IMR-90 (cell line): ENCODE results near the gene KDM8. TPM values are rescaled to one million over a fixed set of nuclear protein-coding genes. Genes with fewer than 3 reads are reported as not detected.

ENCODE experiments used
- ATAC-seq: fragments of 200-7000 bp; cut with Tn5 transposase; 2 replicates; pipeline ENCODE4 v1.9.1; 2020; ENCODE audit warnings: low read depth, mild to moderate bottlenecking, moderate library complexity
- BruUV-seq: library from RNA; stranded (reverse); fragments of 400-500 nt; replicated peaks from 2 replicates; lab custom pipeline; 2021; lab: Mats Ljungman, UMichigan
- CTCF ChIA-PET: fragments of 300-600 bp; formaldehyde crosslinking; extraction: SDS; loops from one replicate; lab custom pipeline; 2021; ENCODE audit warnings: antibody characterized with exemption; lab: Yijun Ruan, JAX
- POLR2A ChIA-PET: fragments of 300-600 bp; sonication (Branson Sonifier 250); formaldehyde crosslinking; loops from one replicate; lab custom pipeline; 2022; ENCODE audit warnings: antibody characterized with exemption; ENCODE audit not compliant: unreplicated experiment; lab: Charles Lee
- DNase-seq: peaks from one replicate; pipeline ENCODE4 v3.0.0; 2013
- H2AFZ ChIP-seq: replicated peaks from 2 replicates; pipeline ENCODE3; 2013; ENCODE audit warnings: low read length, mild to moderate bottlenecking; ENCODE audit not compliant: poor library complexity
- H2AK5ac ChIP-seq: 2 replicates; pipeline ENCODE4 v1.6.1; 2013; ENCODE audit warnings: low read depth, low read length, inconsistent platforms
- H2AK9ac ChIP-seq: replicated peaks from 2 replicates; pipeline ENCODE3; 2013; ENCODE audit warnings: mild to moderate bottlenecking, low read depth, low read length, moderate library complexity; ENCODE audit not compliant: poor library complexity
- H2BK120ac ChIP-seq: 2 replicates; pipeline ENCODE4 v1.6.1; 2013; ENCODE audit warnings: low read depth, low read length, inconsistent platforms
- H2BK15ac ChIP-seq: 3 replicates; pipeline ENCODE4 v1.6.1; 2013; ENCODE audit warnings: low read depth, low read length, inconsistent platforms
- H2BK20ac ChIP-seq: 2 replicates; pipeline ENCODE4 v1.6.1; 2013; ENCODE audit warnings: low read depth, mild to moderate bottlenecking, inconsistent platforms, low read length, moderate library complexity
- H2BK5ac ChIP-seq: 2 replicates; pipeline ENCODE4 v1.6.1; 2013; ENCODE audit warnings: mild to moderate bottlenecking, low read depth, low read length, inconsistent platforms; ENCODE audit not compliant: poor library complexity, severe bottlenecking
- H3K14ac ChIP-seq: replicated peaks from 2 replicates; pipeline ENCODE4 v1.6.1; 2013; ENCODE audit warnings: low read depth, low read length, inconsistent platforms
- H3K18ac ChIP-seq: 2 replicates; pipeline ENCODE4 v1.6.1; 2013; ENCODE audit warnings: low read depth, low read length, control low read depth
- H3K23ac ChIP-seq: 2 replicates; pipeline ENCODE4 v1.6.1; 2013; ENCODE audit warnings: low read depth, low read length, inconsistent platforms
- H3K27ac ChIP-seq: 2 replicates; pipeline ENCODE4 v1.5.1; 2013; ENCODE audit warnings: mild to moderate bottlenecking, control low read depth, low read length; ENCODE audit not compliant: insufficient read depth
- H3K27me3 ChIP-seq: 2 replicates; pipeline ENCODE4 v1.6.1; 2013; ENCODE audit warnings: low read length; ENCODE audit not compliant: control insufficient read depth, insufficient read depth
- H3K36me3 ChIP-seq: 2 replicates; pipeline ENCODE4 v1.6.1; 2013; ENCODE audit warnings: low read length, mixed read lengths; ENCODE audit not compliant: control insufficient read depth, insufficient read depth
- H3K4ac ChIP-seq: 2 replicates; pipeline ENCODE4 v1.6.1; 2013; ENCODE audit warnings: low read depth, low read length, inconsistent platforms
- H3K4me1 ChIP-seq: 2 replicates; pipeline ENCODE4 v1.6.1; 2013; ENCODE audit warnings: low read length, mixed read lengths; ENCODE audit not compliant: control insufficient read depth, insufficient read depth
- H3K4me2 ChIP-seq: 2 replicates; pipeline ENCODE4 v1.6.1; 2013; ENCODE audit warnings: low read depth, mild to moderate bottlenecking, control low read depth, low read length, moderate library complexity
- H3K4me3 ChIP-seq: 2 replicates; pipeline ENCODE4 v1.5.1; 2013; ENCODE audit warnings: low read depth, mild to moderate bottlenecking, control low read depth, low read length, moderate library complexity; ENCODE audit not compliant: insufficient read depth
- H3K56ac ChIP-seq: 2 replicates; pipeline ENCODE4 v1.6.1; 2013; ENCODE audit warnings: low read length, inconsistent platforms; ENCODE audit not compliant: insufficient read depth; ENCODE audit errors: extremely low read depth
- H3K79me1 ChIP-seq, 2 experiments: 2 replicates each; pipeline ENCODE4 v1.6.1; 2013; ENCODE audit warnings: low read length in 2 of 2, inconsistent platforms in 1 of 2, low read depth in 1 of 2
- H3K9ac ChIP-seq: 2 replicates; pipeline ENCODE4 v1.6.1; 2013; ENCODE audit warnings: low read depth, low read length, control low read depth
- H3K9me1 ChIP-seq: 2 replicates; pipeline ENCODE4 v1.6.1; 2013; ENCODE audit warnings: low read length, inconsistent platforms; ENCODE audit not compliant: insufficient read depth
- H3K9me3 ChIP-seq: 2 replicates; pipeline ENCODE4 v1.6.1; 2013; ENCODE audit warnings: low read length; ENCODE audit not compliant: control insufficient read depth, insufficient read depth
- H4K20me1 ChIP-seq: 2 replicates; pipeline ENCODE4 v1.6.1; 2013; ENCODE audit warnings: low read length, inconsistent platforms; ENCODE audit not compliant: insufficient read depth
- H4K5ac ChIP-seq: 2 replicates; pipeline ENCODE4 v1.6.1; 2013; ENCODE audit warnings: mild to moderate bottlenecking, low read depth, low read length, control low read depth
- H4K8ac ChIP-seq, 2 experiments: 2 replicates each; pipeline ENCODE4 v1.6.1; 2013; ENCODE audit warnings: low read depth in 2 of 2, low read length in 2 of 2, control low read depth in 1 of 2, inconsistent platforms in 1 of 2
- H4K91ac ChIP-seq: 2 replicates; pipeline ENCODE4 v1.6.1; 2013; ENCODE audit warnings: low read depth, low read length, inconsistent platforms; ENCODE audit not compliant: insufficient read depth
- BHLHE40 ChIP-seq: fragments of 150-350 bp; IDR thresholded peaks from 2 replicates; pipeline ENCODE4 v1.6.1; 2016; ENCODE audit warnings: mild to moderate bottlenecking, low read depth, low read length
- CHD1 ChIP-seq: IDR thresholded peaks from 2 replicates; pipeline ENCODE4 v1.6.1; 2012; ENCODE audit warnings: low read depth, low read length, improper control_type of control experiment
- FOS ChIP-seq: fragments of 150-350 bp; IDR thresholded peaks from 2 replicates; pipeline ENCODE4 v1.6.1; 2016; ENCODE audit warnings: low read depth, low read length
- MAFK ChIP-seq: IDR thresholded peaks from 2 replicates; pipeline ENCODE4 v1.6.1; 2012; ENCODE audit warnings: low read depth, low read length, improper control_type of control experiment
- MAZ ChIP-seq: IDR thresholded peaks from 2 replicates; pipeline ENCODE4 v1.6.1; 2012; ENCODE audit warnings: low read depth, mild to moderate bottlenecking, low read length, improper control_type of control experiment, moderate library complexity, borderline replicate concordance
- MXI1 ChIP-seq: IDR thresholded peaks from 2 replicates; pipeline ENCODE4 v1.6.1; 2012; ENCODE audit warnings: low read depth, mild to moderate bottlenecking, low read length, moderate library complexity, borderline replicate concordance
- NFE2L2 ChIP-seq: fragments of 150-350 bp; IDR thresholded peaks from 2 replicates; pipeline ENCODE4 v1.6.1; 2016; ENCODE audit warnings: low read depth, mild to moderate bottlenecking, low read length
- POLR2A ChIP-seq: IDR thresholded peaks from 2 replicates; pipeline ENCODE4 v1.6.1; 2012; ENCODE audit warnings: mild to moderate bottlenecking, low read depth, low read length
- RAD21 ChIP-seq: IDR thresholded peaks from 2 replicates; pipeline ENCODE4 v1.6.1; 2012; ENCODE audit warnings: low read length, improper control_type of control experiment
- RCOR1 ChIP-seq: IDR thresholded peaks from 2 replicates; pipeline ENCODE4 v1.6.1; 2012; ENCODE audit warnings: mild to moderate bottlenecking, low read length, improper control_type of control experiment; ENCODE audit not compliant: insufficient replicate concordance
- RFX5 ChIP-seq: IDR thresholded peaks from 2 replicates; pipeline ENCODE4 v1.8.0; 2012; ENCODE audit warnings: low read depth, mild to moderate bottlenecking, low read length, moderate library complexity
- SMC3 ChIP-seq: fragments of 150-350 bp; IDR thresholded peaks from 2 replicates; pipeline ENCODE4 v1.6.1; 2016; ENCODE audit warnings: low read depth, mild to moderate bottlenecking, antibody characterized with exemption, low read length, moderate library complexity
- WGBS, 2 experiments: methylation state at CpG; one replicate each; pipeline versions ENCODE4 v1.1.5 to v1.1.7; 2013; ENCODE audit warnings: missing lambda C conversion rate in 2 of 2; ENCODE audit not compliant: insufficient read length in 1 of 2; ENCODE audit errors: extremely low coverage in 2 of 2; 5-methylcytosine and 5-hydroxymethylcytosine counted together
- dilution Hi-C: fragments of 300-500 bp; cut with HindIII; formaldehyde crosslinking; loops from one replicate; pipeline ENCODE4 v1.14.3; 2018; ENCODE audit warnings: low sequenced_read_pairs; ENCODE audit not compliant: unreplicated experiment
- in situ Hi-C: fragments of 300-500 bp; cut with MboI; formaldehyde crosslinking; loops from 3 replicates; pipeline ENCODE4 v1.14.3; 2019; ENCODE audit warnings: low sequenced_read_pairs, inconsistent platforms, mixed read lengths
- intact Hi-C: fragments of 100-400 bp; cut with micrococcal nuclease; formaldehyde crosslinking; loops from 2 replicates; pipeline ENCODE4 v1.10.0; 2022
- polyA plus RNA-seq, 3 experiments: library from polyadenylated mRNA; depleted of rRNA; stranded (reverse); fragments of >200 nt; gene quantifications; 2 replicates each; pipeline ENCODE4 v1.2.3, GENCODE V29; 2012; ENCODE audit warnings: low replicate concordance in 1 of 3
- total RNA-seq: library from RNA; depleted of rRNA; stranded (reverse); fragments of >200 nt; gene quantifications from 2 replicates; pipeline ENCODE4 v1.2.3, GENCODE V29; 2012
- TF ChIP-seq, protein P1 (sequence below): fragments of 150-350 bp; IDR thresholded peaks from 2 replicates; pipeline ENCODE4 v1.6.1; 2017; ENCODE audit warnings: mild to moderate bottlenecking, antibody characterized with exemption, low read length, low read depth
- TF ChIP-seq, protein P2 (sequence below): fragments of 150-350 bp; IDR thresholded peaks from 2 replicates; pipeline ENCODE4 v1.6.1; 2016; ENCODE audit warnings: low read depth, mild to moderate bottlenecking, low read length, moderate library complexity, borderline replicate concordance

The KDM8 gene
- total and polyA plus RNA-seq, 2 of the 4 experiments (the other 2 are of a cell fraction): 3.2 to 3.8 TPM

DNA sequence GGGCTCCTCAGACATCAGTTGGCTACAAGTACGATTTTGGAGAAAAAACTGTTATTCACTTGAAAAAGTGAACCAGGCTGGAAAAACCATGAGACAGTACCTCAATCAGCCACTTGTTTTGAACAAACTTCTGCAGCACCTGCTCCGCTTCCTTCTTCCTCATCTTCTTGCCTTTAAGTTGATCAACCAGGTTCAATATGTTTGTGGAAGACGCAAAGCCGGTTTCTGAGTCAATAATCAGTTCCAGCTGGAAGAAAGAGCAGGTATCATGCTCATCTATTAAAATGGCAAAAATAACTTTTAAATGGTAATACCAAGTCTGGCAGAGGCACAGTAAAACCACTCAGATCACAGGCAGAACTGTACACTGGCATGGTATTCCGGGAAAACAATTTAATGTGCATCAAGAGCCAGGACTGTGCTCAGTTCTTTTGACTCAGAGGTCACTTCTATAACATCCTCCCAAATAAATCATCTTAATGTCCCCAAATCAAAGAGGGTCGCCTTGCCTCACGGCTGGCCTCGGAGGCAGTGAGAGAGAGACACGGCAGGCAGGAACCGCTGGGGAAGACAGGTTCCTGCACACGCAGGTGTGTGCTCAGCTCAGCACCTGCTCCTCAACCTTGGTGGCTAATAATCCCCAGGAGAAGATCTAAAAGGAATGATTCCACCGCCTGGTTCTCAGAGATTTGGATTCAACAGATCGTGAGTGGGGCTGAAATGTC, 29.7 kb downstream of the KDM8 start (continued):
- TF ChIP-seq, protein P1, sequence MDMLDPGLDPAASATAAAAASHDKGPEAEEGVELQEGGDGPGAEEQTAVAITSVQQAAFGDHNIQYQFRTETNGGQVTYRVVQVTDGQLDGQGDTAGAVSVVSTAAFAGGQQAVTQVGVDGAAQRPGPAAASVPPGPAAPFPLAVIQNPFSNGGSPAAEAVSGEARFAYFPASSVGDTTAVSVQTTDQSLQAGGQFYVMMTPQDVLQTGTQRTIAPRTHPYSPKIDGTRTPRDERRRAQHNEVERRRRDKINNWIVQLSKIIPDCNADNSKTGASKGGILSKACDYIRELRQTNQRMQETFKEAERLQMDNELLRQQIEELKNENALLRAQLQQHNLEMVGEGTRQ: no peak
- TF ChIP-seq POLR2A: no peak

DNA sequence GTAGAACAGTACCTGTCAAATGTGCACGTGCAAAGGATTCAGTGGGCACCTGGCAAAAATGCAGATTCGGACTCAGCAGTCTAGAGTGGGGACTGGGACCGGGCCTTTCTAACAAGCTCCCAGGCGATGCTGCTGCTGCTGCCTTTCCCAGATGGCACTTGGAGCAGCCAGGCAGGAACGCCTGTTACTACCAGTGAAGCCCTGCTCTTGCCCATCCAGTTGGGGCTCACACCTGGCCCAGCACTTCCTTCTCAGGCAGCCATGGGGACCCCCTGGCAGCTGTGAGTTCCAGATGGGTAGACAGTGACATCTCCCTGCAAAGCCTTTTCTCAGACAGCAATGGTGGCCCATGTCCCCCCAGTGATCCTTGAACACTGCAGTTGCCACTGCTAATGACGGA, 30.4 kb downstream of the KDM8 start:
- Histone ChIP-seq H3K9ac (no peak overlapping the region), H4K91ac (peak overlapping the region; percentile 91), H3K14ac (no peak overlapping the region), H3K36me3 (peaks cover 29% of the 10 kb centered on the region), H3K9me3 (no peaks in the 10 kb centered on the region), H2BK15ac (no peak overlapping the region), H3K4ac (no peak overlapping the region), H2AK9ac (no peak overlapping the region), H4K8ac (peak overlapping the region in 1 of 2 experiments; percentile 47; a peak in 2 of 4 replicates), H3K79me1 (peaks cover 5 to 41% of the 10 kb centered on the region in 2 experiments; a peak in 3 of 4 replicates), H2BK5ac (no peak overlapping the region), H3K27me3 (no peaks in the 10 kb centered on the region), H3K27ac (no peak overlapping the region), H2BK20ac (peak overlapping the region; percentile 68; the same call in 1 of the 2 replicates), H3K9me1 (peaks cover 18% of the 10 kb centered on the region), H3K23ac (no peak overlapping the region), H3K56ac (no peak overlapping the region), H2AK5ac (peak overlapping the region; percentile 25; the same call in 1 of the 2 replicates), H3K4me1 (peaks cover 17% of the 10 kb centered on the region), H4K5ac (no peak overlapping the region), H3K4me3 (no peak overlapping the region), H4K20me1 (no peaks in the 10 kb centered on the region), H2BK120ac (peak overlapping the region; percentile 86), H3K18ac (no peak overlapping the region), H3K4me2 (no peak overlapping the region), H2AFZ (no peak overlapping the region)
- in situ Hi-C loops: loop anchor here (5.0 kb wide), 2 partner anchors 139 to 219 kb away; no protein-coding TSS in a partner anchor
- WGBS, 2 experiments: 100% methylated on average over 5 of the region's 6 CpGs; no CpG with 5 or more reads in 1 of the 2 experiments
- CTCF ChIA-PET: interaction anchor here (0.9 to 2.2 kb wide), 11 partner anchors 12 to 140 kb away, joined by 3 to 24 read pairs (median 4); no protein-coding TSS in a partner anchor
- intact Hi-C loops: loop anchor here (2.0 kb wide), 2 partner anchors 77 to 81 kb away; no protein-coding TSS in a partner anchor
- ATAC-seq: no peak
- DNase-seq: no peak
- dilution Hi-C loops: no loop called here
- POLR2A ChIA-PET: interaction anchor here (1.5 kb wide), 1 partner anchor 9 kb away, joined by 3 read pairs; no protein-coding TSS in a partner anchor
- no TSS peak for BruUV-seq
- TF ChIP-seq NFE2L2 (no peak), BHLHE40 (no peak), FOS (no peak), MAZ (no peak), POLR2A (no peak), MXI1 (no peak), RFX5 (no peak), RAD21 (no peak), MAFK (no peak), SMC3 (no peak), CHD1 (no peak), RCOR1 (no peak)
- TF ChIP-seq, protein P2, sequence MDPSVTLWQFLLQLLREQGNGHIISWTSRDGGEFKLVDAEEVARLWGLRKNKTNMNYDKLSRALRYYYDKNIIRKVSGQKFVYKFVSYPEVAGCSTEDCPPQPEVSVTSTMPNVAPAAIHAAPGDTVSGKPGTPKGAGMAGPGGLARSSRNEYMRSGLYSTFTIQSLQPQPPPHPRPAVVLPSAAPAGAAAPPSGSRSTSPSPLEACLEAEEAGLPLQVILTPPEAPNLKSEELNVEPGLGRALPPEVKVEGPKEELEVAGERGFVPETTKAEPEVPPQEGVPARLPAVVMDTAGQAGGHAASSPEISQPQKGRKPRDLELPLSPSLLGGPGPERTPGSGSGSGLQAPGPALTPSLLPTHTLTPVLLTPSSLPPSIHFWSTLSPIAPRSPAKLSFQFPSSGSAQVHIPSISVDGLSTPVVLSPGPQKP: no peak
